GM18951 (cell line): Measurements from ENCODE around the gene IFI27.
"Not testable (repeated sequence)": the region's sequence is repeated elsewhere in the genome, so short reads cannot be mapped to it uniquely, and the experiment has no call there.

Source experiments
- POLR2A ChIP-seq: IDR thresholded peaks from 4 replicates; pipeline ENCODE4 v1.6.1; 2011; ENCODE audit warnings: mild to moderate bottlenecking; ENCODE audit not compliant: insufficient read length, insufficient read depth; ENCODE audit errors: extremely low read depth
- in situ Hi-C: fragments of 300-500 bp; cut with MboI; formaldehyde crosslinking; loops from one replicate; pipeline ENCODE4 v1.12.0; 2022; ENCODE audit warnings: low sequenced_read_pairs, mixed read lengths, inconsistent platforms; ENCODE audit not compliant: unreplicated experiment

IFI27 gene

GRCh38 chr14:94110552-94111181 is at the start of gene IFI27:
IFI27 (plus strand) TSS chr14:94110736.
- in situ Hi-C loops, result no loop called here

GRCh38 chr14:94062344-94062940 is 48.1 kb upstream of the IFI27 start:
- in situ Hi-C loops, result no loop called here
- no peak for TF ChIP-seq POLR2A

More at GRCh38 chr14:94110552-94111181, at the start of gene IFI27:
- TF ChIP-seq POLR2A, result no peak

- in situ Hi-C loops, result no loop called here
- TF ChIP-seq POLR2A, result no peak
These were observed 44.4 kb upstream of the IFI27 start for GRCh38 chr14:94066089-94066676.

GRCh38 chr14:94072076-94072475 is 38.5 kb upstream of the IFI27 start:
- in situ Hi-C loops, result not testable (repeated sequence)

- no peak for TF ChIP-seq POLR2A
- in situ Hi-C loops, result no loop called here
These were observed 36.0 kb upstream of the IFI27 start for GRCh38 chr14:94074534-94074933.

GRCh38 chr14:94075008-94075407 is 35.5 kb upstream of the IFI27 start:
- no peak for TF ChIP-seq POLR2A

GRCh38 chr14:94077111-94077821 is 33.3 kb upstream of the IFI27 start:
- no peak for TF ChIP-seq POLR2A
- in situ Hi-C loops, result no loop called here

More at GRCh38 chr14:94075008-94075407, 35.5 kb upstream of the IFI27 start:
- in situ Hi-C loops, result no loop called here

GRCh38 chr14:94077823-94078222 is 32.7 kb upstream of the IFI27 start:
- TF ChIP-seq POLR2A, result no peak
- in situ Hi-C loops, result no loop called here

GRCh38 chr14:94079891-94080620 is 30.5 kb upstream of the IFI27 start:
- TF ChIP-seq POLR2A, result no peak
- in situ Hi-C loops, result no loop called here

- peak; percentile 93 for TF ChIP-seq POLR2A
- in situ Hi-C loops, result no loop called here
These were observed 29.7 kb upstream of the IFI27 start, which contains the start of the genes DDX24 and IFI27L1 for GRCh38 chr14:94080621-94081385. DDX24 (minus strand) TSS chr14:94081202; CDS start chr14:94079742, 1,460 bp downstream. IFI27L1 (plus strand) TSS chr14:94081310; CDS start chr14:94096938, 15,628 bp downstream.

GRCh38 chr14:94081386-94081820 is 29.1 kb upstream of the IFI27 start:
- in situ Hi-C loops, result no loop called here
- no peak for TF ChIP-seq POLR2A

GRCh38 chr14:94087891-94088290 is 22.6 kb upstream of the IFI27 start:
- no peak for TF ChIP-seq POLR2A
- in situ Hi-C loops, result no loop called here
